GM23338 (cell line): ENCODE measurements around the gene FRA10AC1. TPM values are rescaled to one million over a fixed set of nuclear protein-coding genes. Genes with fewer than 3 reads are reported as not detected.

Experiments used
- ATAC-seq: fragments of 200-7000 bp; cut with Tn5 transposase; 3 replicates; pipeline ENCODE4 v1.9.1; 2020
- DNase-seq: peaks from one replicate; pipeline ENCODE4 v3.0.0-alpha.2; 2015; ENCODE audit warnings: low spot score
- H2AFZ ChIP-seq: fragments of 200-600 bp; sonication (generic); 2 replicates; pipeline ENCODE4 v1.8.0; 2016; ENCODE audit warnings: antibody characterized with exemption, mild to moderate bottlenecking, moderate library complexity
- H3F3A ChIP-seq: fragments of 200-600 bp; sonication (generic); replicated peaks from 2 replicates; pipeline ENCODE4 v1.8.0; 2017; ENCODE audit warnings: antibody characterized with exemption, mixed run types, low read depth
- H3K27ac ChIP-seq: fragments of 200-600 bp; sonication (generic); 2 replicates; pipeline ENCODE4 v1.6.1; 2016; ENCODE audit warnings: low read depth
- H3K27me3 ChIP-seq: fragments of 200-600 bp; sonication (generic); 2 replicates; pipeline ENCODE4 v1.8.0; 2016; ENCODE audit warnings: mild to moderate bottlenecking, mixed run types, moderate library complexity; ENCODE audit not compliant: insufficient read depth
- H3K36me3 ChIP-seq: fragments of 200-600 bp; sonication (generic); 2 replicates; pipeline ENCODE4 v1.8.0; 2016; ENCODE audit warnings: mild to moderate bottlenecking; ENCODE audit not compliant: insufficient read depth
- H3K4me1 ChIP-seq: fragments of 200-600 bp; sonication (generic); 2 replicates; pipeline ENCODE4 v1.8.0; 2016; ENCODE audit warnings: mild to moderate bottlenecking, moderate library complexity; ENCODE audit not compliant: insufficient read depth
- H3K4me2 ChIP-seq: fragments of 200-600 bp; sonication (generic); 2 replicates; pipeline ENCODE4 v1.7.1; 2017; ENCODE audit warnings: mixed run types
- H3K4me3 ChIP-seq: fragments of 200-600 bp; sonication (generic); 2 replicates; pipeline ENCODE4 v1.6.1; 2016; ENCODE audit warnings: mixed run types
- H3K79me2 ChIP-seq: fragments of 200-600 bp; sonication (generic); replicated peaks from 2 replicates; pipeline ENCODE4 v1.8.0; 2017; ENCODE audit warnings: mild to moderate bottlenecking; ENCODE audit not compliant: insufficient read depth
- H3K9me2 ChIP-seq: fragments of 200-600 bp; sonication (generic); 2 replicates; pipeline ENCODE4 v1.8.0; 2017; ENCODE audit not compliant: insufficient read depth
- H4K20me1 ChIP-seq: fragments of 200-600 bp; sonication (generic); replicated peaks from 2 replicates; pipeline ENCODE4 v1.8.0; 2017; ENCODE audit warnings: mild to moderate bottlenecking; ENCODE audit not compliant: insufficient read depth
- H3K27ac Mint-ChIP-seq: 2 replicates; pipeline ENCODE4 v1.8.0; 2020; ENCODE audit warnings: inconsistent platforms, mild to moderate bottlenecking, moderate library complexity, mixed read lengths
- H3K27me3 Mint-ChIP-seq: 3 replicates; pipeline ENCODE4 v1.8.0; 2022; ENCODE audit warnings: low read depth, mild to moderate bottlenecking, moderate library complexity, mixed read lengths, inconsistent platforms; ENCODE audit not compliant: insufficient read depth, poor library complexity
- H3K36me3 Mint-ChIP-seq: 3 replicates; pipeline ENCODE4 v1.8.0; 2021; ENCODE audit warnings: low read depth, mild to moderate bottlenecking, inconsistent platforms, moderate library complexity, mixed read lengths
- H3K4me1 Mint-ChIP-seq: 3 replicates; pipeline ENCODE4 v1.8.0; 2020; ENCODE audit warnings: mild to moderate bottlenecking, inconsistent platforms, mixed read lengths
- H3K4me3 Mint-ChIP-seq: 3 replicates; pipeline ENCODE4 v1.8.0; 2021; ENCODE audit warnings: moderate library complexity, mild to moderate bottlenecking, inconsistent platforms, mixed read lengths
- H3K9me3 Mint-ChIP-seq: 3 replicates; pipeline ENCODE4 v1.8.0; 2020; ENCODE audit warnings: moderate library complexity, mild to moderate bottlenecking, inconsistent platforms, mixed read lengths
- CREB1 ChIP-seq: fragments of 250-450 bp; sonication (Bioruptor Pico); IDR thresholded peaks from 2 replicates; pipeline ENCODE4 v1.5.0; 2020; ENCODE audit warnings: low read depth, mild to moderate bottlenecking, moderate library complexity
- ETS1 ChIP-seq: IDR thresholded peaks from 2 replicates; pipeline ENCODE4 v1.6.1; 2016; ENCODE audit warnings: antibody characterized with exemption
- EZH2 ChIP-seq: fragments of 200-600 bp; sonication (generic); IDR thresholded peaks from one replicate; pipeline ENCODE4 v1.8.0; 2017; ENCODE audit warnings: antibody characterized with exemption, mild to moderate bottlenecking, low read depth; ENCODE audit not compliant: unreplicated experiment
- JUNB ChIP-seq: IDR thresholded peaks from one replicate; pipeline ENCODE4 v1.6.1; 2016; ENCODE audit warnings: antibody characterized with exemption; ENCODE audit not compliant: unreplicated experiment
- NANOG ChIP-seq: IDR thresholded peaks from 2 replicates; pipeline ENCODE4 v1.6.1; 2016; ENCODE audit warnings: antibody characterized with exemption, borderline replicate concordance
- POLR2AphosphoS5 ChIP-seq: IDR thresholded peaks from 2 replicates; pipeline ENCODE4 v1.6.1; 2016; ENCODE audit warnings: antibody characterized with exemption, low read depth
- REST ChIP-seq: IDR thresholded peaks from one replicate; pipeline ENCODE4 v1.6.1; 2018; ENCODE audit warnings: antibody characterized with exemption; ENCODE audit not compliant: unreplicated experiment
- STAT1 ChIP-seq: IDR thresholded peaks from one replicate; pipeline ENCODE4 v1.6.1; 2016; ENCODE audit warnings: antibody characterized with exemption; ENCODE audit not compliant: unreplicated experiment
- ZNF114 ChIP-seq: fragments of 250-450 bp; sonication (Bioruptor Pico); IDR thresholded peaks from 2 replicates; pipeline ENCODE4 v1.5.0; 2020; ENCODE audit warnings: mild to moderate bottlenecking, moderate library complexity
- ZNF331 ChIP-seq: fragments of 250-450 bp; sonication (Bioruptor Pico); IDR thresholded peaks from 2 replicates; pipeline ENCODE4 v1.5.0; 2020; ENCODE audit warnings: low read depth, mild to moderate bottlenecking, moderate library complexity
- ZNF462 ChIP-seq: fragments of 250-450 bp; sonication (Bioruptor Pico); IDR thresholded peaks from 2 replicates; pipeline ENCODE4 v1.5.0; 2020; ENCODE audit warnings: mild to moderate bottlenecking, moderate library complexity
- polyA plus RNA-seq: library from polyadenylated mRNA; unstranded; fragments of >200 nt; fragmentation: Nextera tagmentation; extraction: Ambion mirVana; gene quantifications from 2 replicates; pipeline ENCODE4 v1.2.1, GENCODE V29; 2016
- total RNA-seq: library from RNA; depleted of rRNA; stranded (reverse); fragments of >200 nt; shearing (Covaris generic); gene quantifications from 2 replicates; pipeline ENCODE4 v1.2.3, GENCODE V29; 2014

The FRA10AC1 gene
- total and polyA plus RNA-seq, 2 experiments from 2014 or later = 35.4 to 51.5 TPM

GRCh38 chr10:93678805-93679587 is 23.4 kb downstream of the FRA10AC1 start:
- Mint-ChIP-seq H3K27ac (no peak overlapping the region), H3K4me1 (no peaks in the 10 kb centered on the region), H3K4me3 (no peak overlapping the region), H3K36me3 (peaks cover 8% of the 10 kb centered on the region; the same call in 2 of the 3 replicates), H3K9me3 (no peaks in the 10 kb centered on the region), H3K27me3 (no peaks in the 10 kb centered on the region)
- no peaks in the 10 kb centered on the region for H4K20me1 ChIP-seq
- no peak overlapping the region for H3K4me2 ChIP-seq
- H3K4me3 ChIP-seq = no peak overlapping the region
- H3F3A ChIP-seq = no peaks in the 10 kb centered on the region
- no peaks in the 10 kb centered on the region for H3K79me2 ChIP-seq
- H3K27me3 ChIP-seq = no peaks in the 10 kb centered on the region
- no peak overlapping the region for H2AFZ ChIP-seq
- H3K27ac ChIP-seq = no peak overlapping the region
- no peaks in the 10 kb centered on the region for H3K4me1 ChIP-seq
- H3K36me3 ChIP-seq = no peaks in the 10 kb centered on the region
- H3K9me2 ChIP-seq = no peaks in the 10 kb centered on the region
- no peak for ATAC-seq
- TF ChIP-seq CREB1 = no peak
- no peak for TF ChIP-seq STAT1
- TF ChIP-seq NANOG = no peak
- TF ChIP-seq POLR2AphosphoS5 = no peak
- TF ChIP-seq JUNB = no peak
- no peak for TF ChIP-seq ZNF331 (CRISPR knock-in tag)
- TF ChIP-seq ETS1 = no peak
- TF ChIP-seq EZH2 = no peak
- TF ChIP-seq ZNF114 (CRISPR knock-in tag) = no peak
- no peak for TF ChIP-seq REST
- no peak for DNase-seq

GRCh38 chr10:93678386-93678785 is 24.0 kb downstream of the FRA10AC1 start:
- no peaks in the 10 kb centered on the region for H3K9me2 ChIP-seq
- peaks cover 8% of the 10 kb centered on the region; the same call in 2 of the 3 replicates for H3K36me3 Mint-ChIP-seq
- no peaks in the 10 kb centered on the region for H3K79me2 ChIP-seq
- no peaks in the 10 kb centered on the region for H3K4me1 Mint-ChIP-seq
- no peaks in the 10 kb centered on the region for H3K9me3 Mint-ChIP-seq
- no peak overlapping the region for H3K27ac Mint-ChIP-seq
- no peak overlapping the region for H3K27ac ChIP-seq
- H3K27me3 Mint-ChIP-seq = no peaks in the 10 kb centered on the region
- H3K27me3 ChIP-seq = no peaks in the 10 kb centered on the region
- H3K36me3 ChIP-seq = no peaks in the 10 kb centered on the region
- DNase-seq (no peak), ATAC-seq (no peak)
- no peak overlapping the region for H3K4me3 ChIP-seq
- H4K20me1 ChIP-seq = no peaks in the 10 kb centered on the region
- H3K4me3 Mint-ChIP-seq = no peak overlapping the region
- H3K4me1 ChIP-seq = no peaks in the 10 kb centered on the region
- no peak overlapping the region for H2AFZ ChIP-seq
- H3K4me2 ChIP-seq = no peak overlapping the region
- H3F3A ChIP-seq = no peaks in the 10 kb centered on the region
- TF ChIP-seq JUNB = no peak
- no peak for TF ChIP-seq EZH2
- TF ChIP-seq STAT1 = no peak
- TF ChIP-seq ZNF331 (CRISPR knock-in tag) = no peak
- TF ChIP-seq ZNF462 (CRISPR knock-in tag) = no peak
- TF ChIP-seq CREB1 = no peak
